Right kidney (tissue), 1 donor: ENCODE data around the gene KLF2.

Source experiments
- DNase-seq: peaks from one replicate; pipeline ENCODE4 v3.0.0-alpha.2; 2016

Gene KLF2

GRCh38 chr19:16377521-16377920 is 52.9 kb downstream of the KLF2 start:
- DNase-seq: no peak
